ENCODE measurements around the gene SEL1L. TPM values are rescaled to one million over a fixed set of nuclear protein-coding genes. Genes with fewer than 3 reads are reported as not detected.

Gene SEL1L
- total RNA-seq, 2 experiments from 2014 or later = 46.4 to 55.4 TPM

- Mint-ChIP-seq H3K27ac (no peak overlapping the region), H3K36me3 (ENCODE audit: low read depth) (peaks cover 51% of the 10 kb centered on the region), H3K9me3 (no peaks in the 10 kb centered on the region), H3K27me3 (no peaks in the 10 kb centered on the region), H3K4me3 (no peak overlapping the region), H3K4me1 (ENCODE audit: low read depth) (peaks cover 37% of the 10 kb centered on the region)
- ChIA-PET POLR2A (no interaction called here), CTCF (interaction anchor here (1.8 kb wide), 1 partner anchor 47 kb away, joined by 4 read pairs; no protein-coding TSS in a partner anchor)
- no peak for DNase-seq
- no peak for TF ChIP-seq CTCF (IDR thresholded peaks at IDR 0.05)
- ATAC-seq = no peak
- intact Hi-C loops (cut with micrococcal nuclease) = no loop called here
Observed at GRCh38 chr14:81511111-81511904, 22.3 kb downstream of the SEL1L start.

GRCh38 chr14:81509838-81510452 lies 23.7 kb downstream of the SEL1L start:
- H3K9me3 Mint-ChIP-seq = no peaks in the 10 kb centered on the region
- peaks cover 37% of the 10 kb centered on the region for H3K4me1 Mint-ChIP-seq (ENCODE audit: low read depth)
- H3K36me3 Mint-ChIP-seq (ENCODE audit: low read depth) = peaks cover 52% of the 10 kb centered on the region
- H3K27ac Mint-ChIP-seq = no peak overlapping the region
- no peak overlapping the region for H3K4me3 Mint-ChIP-seq
- DNase-seq (no peak), ATAC-seq (no peak)
- POLR2A ChIA-PET = no interaction called here
- H3K27me3 Mint-ChIP-seq = no peaks in the 10 kb centered on the region
- intact Hi-C loops (cut with micrococcal nuclease) = no loop called here
- CTCF ChIA-PET = interaction anchor here (0.9 to 1.8 kb wide), 4 partner anchors 9 to 251 kb away, joined by 3 to 4 read pairs (median 4); no protein-coding TSS in a partner anchor
- no peak for TF ChIP-seq CTCF (IDR thresholded peaks at IDR 0.05)

- DNase-seq = no peak
- no peak for ATAC-seq
- CTCF ChIA-PET = interaction anchor here (0.9 to 1.3 kb wide), 3 partner anchors 8 to 250 kb away, joined by 3 to 4 read pairs (median 4); no protein-coding TSS in a partner anchor
- no peaks in the 10 kb centered on the region for H3K9me3 Mint-ChIP-seq
- H3K27me3 Mint-ChIP-seq = no peaks in the 10 kb centered on the region
- H3K27ac Mint-ChIP-seq = no peak overlapping the region
- no peak for TF ChIP-seq CTCF (IDR thresholded peaks at IDR 0.05)
- intact Hi-C loops (cut with micrococcal nuclease) = no loop called here
- H3K4me1 Mint-ChIP-seq (ENCODE audit: low read depth) = peaks cover 37% of the 10 kb centered on the region
- no peak overlapping the region for H3K4me3 Mint-ChIP-seq
- H3K36me3 Mint-ChIP-seq (ENCODE audit: low read depth) = peaks cover 50% of the 10 kb centered on the region
- POLR2A ChIA-PET = no interaction called here
Observed at GRCh38 chr14:81509321-81509720, 24.3 kb downstream of the SEL1L start.

- intact Hi-C loops (cut with micrococcal nuclease) = no loop called here
- Mint-ChIP-seq H3K4me3 (no peak overlapping the region), H3K9me3 (no peaks in the 10 kb centered on the region), H3K4me1 (ENCODE audit: low read depth) (peaks cover 28% of the 10 kb centered on the region), H3K27ac (no peak overlapping the region), H3K27me3 (no peaks in the 10 kb centered on the region), H3K36me3 (ENCODE audit: low read depth) (peaks cover 43% of the 10 kb centered on the region)
- ChIA-PET CTCF (no interaction called here), POLR2A (no interaction called here)
- no peak for TF ChIP-seq CTCF (IDR thresholded peaks at IDR 0.05)
- ATAC-seq (no peak), DNase-seq (no peak)
Observed at GRCh38 chr14:81506487-81506886, 27.2 kb downstream of the SEL1L start.

GRCh38 chr14:81504864-81505263 lies 28.8 kb downstream of the SEL1L start:
- TF ChIP-seq CTCF (IDR thresholded peaks at IDR 0.05) = no peak
- intact Hi-C loops (cut with micrococcal nuclease) = no loop called here
- no peaks in the 10 kb centered on the region for H3K9me3 Mint-ChIP-seq
- no peak for ATAC-seq
- no peak for DNase-seq
- ChIA-PET CTCF (no interaction called here), POLR2A (no interaction called here)
- H3K4me3 Mint-ChIP-seq = no peak overlapping the region
- no peak overlapping the region for H3K27ac Mint-ChIP-seq
- H3K27me3 Mint-ChIP-seq = no peaks in the 10 kb centered on the region
- peaks cover 46% of the 10 kb centered on the region for H3K36me3 Mint-ChIP-seq (ENCODE audit: low read depth)
- peaks cover 15% of the 10 kb centered on the region for H3K4me1 Mint-ChIP-seq (ENCODE audit: low read depth)

Data from activated CD8-positive, alpha-beta T cell treated with anti-CD3 and anti-CD28 coated beads for 36 hours (primary cell).